Sigmoid colon (tissue), 4 donors: ENCODE measurements around the gene POU5F1.

ENCODE experiments used
- EP300 ChIP-seq, 4 donors: sonication (generic); formaldehyde crosslinking; IDR thresholded peaks; one replicate each; pipeline ENCODE4 v1.6.1; 2017; ENCODE audit warnings: antibody characterized with exemption in 4 of 4
- POLR2A ChIP-seq, 2 donors: fragments of 450-650 bp; IDR thresholded peaks; one replicate each; pipeline ENCODE4 v1.6.1; 2016; ENCODE audit warnings: antibody characterized with exemption in 2 of 2, mild to moderate bottlenecking in 2 of 2, moderate library complexity in 2 of 2
- POLR2AphosphoS5 ChIP-seq, 4 donors: sonication (generic); formaldehyde crosslinking; IDR thresholded peaks; one replicate each; pipeline ENCODE4 v1.6.1; 2017; ENCODE audit warnings: antibody characterized with exemption in 4 of 4
- TF ChIP-seq, protein P1 (sequence below), 4 experiments: fragments of 450-650 bp in 3 of 4; fragments of 200-600 bp in 1 of 4; IDR thresholded peaks; one replicate each; pipeline ENCODE4 v1.5.1; 2016 to 2019; ENCODE audit warnings: antibody characterized with exemption in 4 of 4, mild to moderate bottlenecking in 3 of 4, moderate library complexity in 2 of 4

DNA sequence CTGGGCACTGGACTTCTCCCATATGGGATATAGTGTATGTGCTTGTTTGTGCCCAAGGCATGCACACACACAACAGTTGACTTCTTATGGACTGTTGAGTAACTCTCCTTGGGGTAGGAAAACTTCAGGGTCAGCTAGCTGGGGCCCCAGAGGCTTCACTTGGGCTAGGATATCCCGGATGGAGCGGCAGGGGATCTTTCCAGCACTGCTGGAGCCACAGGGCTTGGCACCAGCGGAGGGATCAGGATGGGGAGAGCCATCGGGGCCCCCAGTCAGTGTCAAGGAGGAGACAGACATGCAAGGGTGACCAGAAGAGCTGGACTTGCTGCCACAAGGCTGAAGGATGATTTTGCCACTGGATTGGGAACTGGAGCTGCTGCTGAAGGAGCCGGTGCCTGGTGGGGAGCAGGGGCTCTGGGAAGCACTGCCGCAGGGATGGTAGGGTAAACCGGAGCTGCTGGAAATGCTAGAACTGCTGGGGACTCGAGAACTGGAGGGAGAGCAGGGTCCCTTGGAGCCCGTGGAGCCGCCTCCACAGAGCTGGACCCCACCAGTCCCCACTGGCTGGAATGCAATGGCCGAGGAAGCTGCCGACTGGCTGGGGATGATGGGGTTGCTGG is 54.4 kb downstream of the POU5F1 start:
- TF ChIP-seq, protein P1, sequence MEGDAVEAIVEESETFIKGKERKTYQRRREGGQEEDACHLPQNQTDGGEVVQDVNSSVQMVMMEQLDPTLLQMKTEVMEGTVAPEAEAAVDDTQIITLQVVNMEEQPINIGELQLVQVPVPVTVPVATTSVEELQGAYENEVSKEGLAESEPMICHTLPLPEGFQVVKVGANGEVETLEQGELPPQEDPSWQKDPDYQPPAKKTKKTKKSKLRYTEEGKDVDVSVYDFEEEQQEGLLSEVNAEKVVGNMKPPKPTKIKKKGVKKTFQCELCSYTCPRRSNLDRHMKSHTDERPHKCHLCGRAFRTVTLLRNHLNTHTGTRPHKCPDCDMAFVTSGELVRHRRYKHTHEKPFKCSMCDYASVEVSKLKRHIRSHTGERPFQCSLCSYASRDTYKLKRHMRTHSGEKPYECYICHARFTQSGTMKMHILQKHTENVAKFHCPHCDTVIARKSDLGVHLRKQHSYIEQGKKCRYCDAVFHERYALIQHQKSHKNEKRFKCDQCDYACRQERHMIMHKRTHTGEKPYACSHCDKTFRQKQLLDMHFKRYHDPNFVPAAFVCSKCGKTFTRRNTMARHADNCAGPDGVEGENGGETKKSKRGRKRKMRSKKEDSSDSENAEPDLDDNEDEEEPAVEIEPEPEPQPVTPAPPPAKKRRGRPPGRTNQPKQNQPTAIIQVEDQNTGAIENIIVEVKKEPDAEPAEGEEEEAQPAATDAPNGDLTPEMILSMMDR (IDR thresholded peaks at IDR 0.05): no peak
- TF ChIP-seq EP300 (IDR thresholded peaks at IDR 0.05) (no peak), POLR2AphosphoS5 (IDR thresholded peaks at IDR 0.05) (no peak), POLR2A (IDR thresholded peaks at IDR 0.05) (no peak)
